Measurements from ENCODE around the gene ZCCHC3. TPM values are rescaled to one million over a fixed set of nuclear protein-coding genes. Genes with fewer than 3 reads are reported as not detected.
"Not testable (repeated sequence)": the region's sequence is repeated elsewhere in the genome, so short reads cannot be mapped to it uniquely, and the experiment has no call there.

The ZCCHC3 gene
- total RNA-seq, 1 donor from 2014 or later: 10.4 TPM

DNA sequence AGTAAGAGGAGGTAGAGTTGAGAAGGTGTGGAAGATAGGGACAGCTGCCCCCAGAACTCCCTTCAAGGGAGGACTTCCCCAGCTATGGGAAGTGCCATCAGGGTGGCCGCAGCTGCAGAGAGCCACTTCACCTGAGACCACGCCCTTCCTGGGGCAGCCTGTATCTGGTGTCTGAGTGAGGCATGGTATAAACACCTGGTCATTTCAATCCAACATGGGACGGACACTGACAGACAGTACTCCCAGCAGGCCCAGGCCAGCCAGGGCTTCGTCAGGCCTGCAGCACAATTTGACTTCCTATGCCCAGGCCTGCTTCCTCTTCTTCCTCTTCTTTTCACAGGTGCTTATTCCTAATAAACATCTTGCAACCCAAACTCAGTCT is 32.5 kb downstream of the ZCCHC3 start:
- intact Hi-C loops (cut with DNase I): loop anchor here (10.0 kb wide), 1 partner anchor 55 kb away; no protein-coding TSS in a partner anchor
- DNase-seq (ENCODE audit: low spot score): no peak

DNA sequence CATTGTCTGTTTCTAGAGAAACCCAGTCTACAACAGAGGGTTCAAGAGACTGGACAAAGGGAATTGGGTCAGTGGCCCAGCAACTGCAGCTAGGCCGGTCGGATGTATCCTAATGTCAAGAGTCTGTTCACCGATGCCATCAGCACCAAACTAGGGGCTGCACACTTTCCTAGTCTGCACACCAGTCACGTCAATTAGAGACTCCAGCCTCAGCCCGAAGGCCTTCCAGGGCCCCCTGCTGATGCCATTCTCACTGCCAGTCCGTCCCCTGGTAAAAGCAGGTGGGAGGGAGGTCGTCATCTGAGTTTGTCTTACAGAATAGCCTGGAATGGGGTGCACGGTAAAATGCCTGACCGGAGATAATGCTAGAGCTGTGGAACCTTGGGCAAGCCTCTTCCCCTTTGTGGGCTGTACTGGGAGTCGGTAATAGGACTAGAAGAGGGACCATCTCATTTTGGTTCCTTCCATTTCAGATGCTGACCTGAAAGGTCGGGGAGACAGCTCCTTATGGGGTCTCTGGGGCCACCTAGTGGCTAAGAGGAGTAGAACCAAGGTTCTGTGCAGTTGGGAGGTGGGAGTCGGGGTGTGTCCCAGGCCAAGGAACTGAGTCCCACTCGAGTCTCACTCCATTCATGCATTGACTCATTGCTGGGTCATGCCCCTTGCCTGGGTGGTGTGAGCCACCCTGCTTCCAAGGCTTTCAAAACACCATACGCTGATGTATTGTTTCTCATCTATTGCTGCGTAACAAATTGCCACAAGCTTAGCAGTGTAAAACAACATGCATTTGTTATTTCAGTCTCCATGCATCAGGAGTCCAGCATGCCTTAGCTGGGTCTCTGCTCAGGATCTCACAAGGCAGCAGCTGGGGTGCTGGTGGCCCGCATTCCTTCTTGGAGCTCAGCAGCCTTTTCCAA is 33.1 kb downstream of the ZCCHC3 start:
- intact Hi-C loops (cut with DNase I): loop anchor here (10.0 kb wide), 1 partner anchor 56 kb away; no protein-coding TSS in a partner anchor
- DNase-seq (ENCODE audit: low spot score): no peak

- no peak for DNase-seq (ENCODE audit: low spot score)
Observed at GRCh38 chr20:334578-334977, 37.2 kb downstream of the ZCCHC3 start.

DNA sequence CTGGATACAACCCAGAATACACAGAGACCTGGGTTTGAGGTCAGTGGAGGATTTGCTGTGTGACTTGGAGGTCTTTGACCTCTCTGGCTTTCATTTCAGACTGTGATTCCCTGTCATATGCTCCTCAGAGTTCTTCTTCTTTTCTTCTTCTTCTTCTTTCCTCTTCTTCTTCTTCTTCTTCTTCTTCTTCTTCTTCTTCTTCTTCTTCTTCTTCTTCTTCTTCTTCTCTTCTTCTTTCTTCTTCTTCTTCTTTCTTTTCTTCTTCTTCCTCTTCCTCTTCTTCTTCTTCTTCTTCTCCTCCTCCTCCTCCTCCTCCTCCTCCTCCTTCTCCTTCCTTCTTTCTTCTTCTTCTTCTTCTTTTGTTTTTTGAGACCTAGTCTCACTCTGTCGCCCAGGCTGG is 38.7 kb downstream of the ZCCHC3 start:
- intact Hi-C loops (cut with DNase I): loop anchor here (10.0 kb wide), 1 partner anchor 61 kb away; no protein-coding TSS in a partner anchor
- DNase-seq (ENCODE audit: low spot score): not testable (repeated sequence)

More at GRCh38 chr20:334578-334977, 37.2 kb downstream of the ZCCHC3 start:
- intact Hi-C loops (cut with DNase I): loop anchor here (10.0 kb wide), 1 partner anchor 60 kb away; no protein-coding TSS in a partner anchor

DNA sequence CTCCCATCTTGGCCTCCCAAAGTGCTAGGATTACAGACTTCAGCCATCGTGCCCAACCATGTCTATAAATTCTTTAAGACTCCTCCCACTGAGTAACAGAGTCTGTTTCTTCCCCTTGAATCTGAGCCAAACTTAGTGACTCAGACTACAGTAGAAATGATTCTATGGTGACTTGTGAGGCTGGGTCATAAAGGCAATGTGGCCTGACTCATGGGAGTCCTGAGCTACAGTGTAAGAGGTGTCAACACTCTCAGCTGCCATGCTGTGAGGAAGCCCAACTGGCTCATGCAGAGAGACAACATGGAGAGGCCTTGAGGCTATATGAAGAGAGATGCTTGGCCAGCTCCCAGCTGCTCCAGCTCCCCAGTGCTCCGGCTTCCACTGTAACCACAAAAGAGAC is 44.3 kb downstream of the ZCCHC3 start:
- DNase-seq (ENCODE audit: low spot score): no peak
- intact Hi-C loops (cut with DNase I): no loop called here

- DNase-seq (ENCODE audit: low spot score): no peak
- intact Hi-C loops (cut with DNase I): no loop called here
Observed at GRCh38 chr20:343107-343506, 45.7 kb downstream of the ZCCHC3 start.

DNA sequence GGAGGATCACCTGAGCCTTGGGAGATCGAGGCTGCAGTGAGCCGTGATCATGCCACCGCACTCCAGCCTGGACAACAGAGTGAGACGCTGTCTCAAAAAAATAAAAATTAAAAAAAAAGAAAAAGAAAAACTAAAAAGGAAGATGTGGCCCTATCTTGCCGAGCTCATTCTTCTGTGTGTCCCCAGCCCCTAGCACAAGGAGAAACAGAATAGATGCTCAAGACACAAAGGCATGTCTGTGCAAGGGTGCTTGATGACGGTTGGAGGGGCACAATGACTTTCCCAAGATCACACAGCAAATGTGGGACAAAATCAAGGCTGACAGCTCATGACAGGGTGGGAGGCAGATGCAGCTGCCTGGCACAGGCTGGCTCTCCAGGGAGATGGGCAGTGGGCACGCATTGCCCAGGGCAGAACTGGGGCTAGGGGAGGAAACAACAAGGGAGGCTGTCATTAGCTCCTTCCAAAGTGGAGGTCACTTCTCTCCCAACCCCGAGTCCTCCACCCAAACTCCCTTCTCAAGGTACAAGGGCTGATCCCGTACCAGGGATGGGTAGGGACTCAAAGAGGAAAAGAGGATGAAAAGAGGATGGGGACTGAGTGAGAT is 48.8 kb downstream of the ZCCHC3 start:
- intact Hi-C loops (cut with DNase I): loop anchor here (2.0 to 5.0 kb wide), 2 partner anchors 19 to 196 kb away; partner anchors contain the start of gene CSNK2A1
- no peak for DNase-seq (ENCODE audit: low spot score)

DNA sequence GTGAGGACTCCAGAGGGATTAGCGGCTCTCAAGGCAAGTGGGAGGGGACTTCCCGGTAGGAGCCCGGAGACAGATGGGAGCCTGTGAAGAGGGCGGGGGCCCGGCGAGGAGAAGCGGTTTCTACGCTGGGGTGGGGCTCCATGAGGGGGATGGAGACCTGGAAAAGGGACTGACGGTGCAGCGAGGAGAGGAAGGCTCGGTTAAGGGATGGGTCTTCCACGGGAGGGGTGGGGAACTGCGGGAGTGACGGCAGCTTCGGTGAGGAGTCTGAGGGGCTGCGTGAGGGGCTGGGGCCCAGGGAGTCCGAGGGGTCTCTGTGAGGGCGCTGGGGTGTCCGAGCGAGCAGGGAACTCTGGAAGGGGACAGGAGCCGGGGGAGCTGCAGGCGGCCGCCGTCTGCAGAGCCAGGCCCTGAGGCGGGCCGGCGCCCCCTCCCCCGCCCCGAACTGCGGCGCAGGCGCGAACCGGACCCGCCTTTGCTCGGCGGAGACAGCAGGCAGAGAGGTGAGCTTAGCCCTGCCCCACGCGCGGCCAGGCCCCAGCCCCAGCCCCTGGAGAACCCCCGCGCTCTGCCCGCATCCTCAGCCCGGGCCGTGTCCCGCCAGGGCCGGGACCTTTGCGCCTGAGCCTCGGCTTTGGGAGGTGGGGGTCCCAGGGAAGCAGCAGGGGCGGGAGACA is 49.4 kb downstream of the ZCCHC3 start, which contains the start of gene NRSN2:
NRSN2 (plus strand) TSS at position 472 of the 677 bp plus-strand sequence. CDS start 2,533 bp downstream, outside the sequence.
- intact Hi-C loops (cut with DNase I): loop anchor here (2.0 to 5.0 kb wide), 2 partner anchors 20 to 196 kb away; partner anchors contain the start of gene CSNK2A1

GRCh38 chr20:347317-347639 is 49.9 kb downstream of the ZCCHC3 start:
- intact Hi-C loops (cut with DNase I): loop anchor here (2.0 to 5.0 kb wide), 2 partner anchors 20 to 195 kb away; partner anchors contain the start of gene CSNK2A1
- no peak for DNase-seq (ENCODE audit: low spot score)

More for the DNA sequence above, 49.4 kb downstream of the ZCCHC3 start, which contains the start of gene NRSN2:
- DNase-seq (ENCODE audit: low spot score): peak; percentile 86

DNA sequence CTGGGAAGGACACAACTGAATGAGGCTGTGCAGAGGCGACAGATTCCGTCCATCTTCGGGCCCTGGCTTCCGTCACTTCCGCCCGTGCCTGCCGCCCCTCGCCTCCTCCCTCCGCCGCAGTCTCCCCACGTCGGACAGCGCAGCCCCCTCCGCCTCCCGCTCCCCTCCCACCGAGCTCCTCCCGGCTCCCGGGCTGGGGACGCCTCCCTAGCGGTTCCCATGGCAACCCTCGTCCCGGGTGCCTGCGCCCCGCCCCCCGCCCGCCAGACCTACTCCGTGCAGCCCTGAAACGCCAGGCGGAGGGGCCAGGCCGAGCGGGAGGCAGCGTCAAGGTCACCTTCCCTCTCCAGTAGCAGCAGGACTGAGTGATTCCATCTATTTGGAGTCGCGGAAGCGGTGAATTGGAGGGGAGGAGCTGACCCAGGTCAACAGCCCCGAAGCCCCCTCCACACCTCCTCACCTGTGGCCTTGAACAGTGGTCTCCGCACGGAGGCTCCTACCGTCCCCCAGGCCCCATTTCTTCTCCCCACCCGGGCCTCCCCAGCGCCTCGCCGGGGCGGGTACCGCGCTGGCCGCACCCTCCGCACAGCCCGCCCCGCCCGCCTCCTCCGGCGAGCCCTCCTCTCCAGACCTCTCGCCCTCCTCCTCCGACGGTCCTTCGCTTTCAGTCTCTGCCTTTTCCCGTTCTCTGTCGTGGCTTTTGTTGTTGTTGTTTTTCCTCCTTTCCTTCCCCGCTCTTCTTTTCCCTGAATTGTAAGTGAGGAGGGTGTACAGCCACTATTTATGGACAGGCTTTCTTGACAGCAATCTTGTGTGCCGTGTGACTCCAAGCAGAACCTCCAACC is 50.5 kb downstream of the ZCCHC3 start:
- peak; percentile 93 for DNase-seq (ENCODE audit: low spot score)
- intact Hi-C loops (cut with DNase I): loop anchor here (2.0 to 5.0 kb wide), 2 partner anchors 21 to 194 kb away; partner anchors contain the start of gene CSNK2A1

GRCh38 chr20:348972-349841 is 51.8 kb downstream of the ZCCHC3 start:
- DNase-seq (ENCODE audit: low spot score): no peak
- intact Hi-C loops (cut with DNase I): loop anchor here (5.0 kb wide), 1 partner anchor 193 kb away; the partner anchor contains the start of gene CSNK2A1

Other genes starting within 250 kb of the ZCCHC3 start
- gene DEFB125, start 209.9 kb upstream of the ZCCHC3 start, total RNA-seq: not detected
- not detected for gene DEFB126, start 155.0 kb upstream of the ZCCHC3 start, total RNA-seq
- gene DEFB127, start 140.1 kb upstream of the ZCCHC3 start, total RNA-seq: not detected
- not detected for gene DEFB128, start 107.9 kb upstream of the ZCCHC3 start, total RNA-seq
- gene DEFB129, start 70.3 kb upstream of the ZCCHC3 start, total RNA-seq: not detected
- gene DEFB132, start 39.8 kb upstream of the ZCCHC3 start, total RNA-seq: not detected
- gene C20orf96, start 6.8 kb upstream of the ZCCHC3 start, total RNA-seq: 3.7 TPM
- gene SOX12, start 28.0 kb downstream of the ZCCHC3 start, total RNA-seq: 10.6 TPM
- 23.9 TPM for gene NRSN2, start 49.5 kb downstream of the ZCCHC3 start, total RNA-seq
- 1.3 TPM for gene TRIB3, start 83.2 kb downstream of the ZCCHC3 start, total RNA-seq
- 44.3 TPM for gene RBCK1, start 110.7 kb downstream of the ZCCHC3 start, total RNA-seq
- gene TBC1D20, start 165.0 kb downstream of the ZCCHC3 start, total RNA-seq: 26.5 TPM
- 111 TPM for gene CSNK2A1, start 246.2 kb downstream of the ZCCHC3 start, total RNA-seq